GM12878 (cell line): Measurements from ENCODE around the gene IL36B.

Source experiments
- CHD4 ChIP-seq: fragments of 200-600 bp; sonication (generic); IDR thresholded peaks from 2 replicates; pipeline ENCODE4 v1.6.1; 2016; ENCODE audit warnings: mild to moderate bottlenecking
- EGR1 ChIP-seq, 2 experiments: IDR thresholded peaks; 1 replicate in 1 of 2; 2 replicates in 1 of 2; pipeline ENCODE4 v1.6.1; 2011 to 2012; ENCODE audit warnings: low read depth in 2 of 2, low read length in 2 of 2, borderline replicate concordance in 1 of 2, mild to moderate bottlenecking in 1 of 2, moderate library complexity in 1 of 2
- EP300 ChIP-seq, 2 experiments: fragments of 150-350 bp in 1 of 2; IDR thresholded peaks; 2 replicates each; pipeline ENCODE4 v1.6.1; 2011 to 2012; ENCODE audit warnings: low read depth in 2 of 2, low read length in 2 of 2, borderline replicate concordance in 1 of 2, improper control_type of control experiment in 1 of 2, inconsistent platforms in 1 of 2; ENCODE audit not compliant: control insufficient read depth in 1 of 2
- MXI1 ChIP-seq: fragments of 150-350 bp; IDR thresholded peaks from 2 replicates; pipeline ENCODE4 v1.6.1; 2011; ENCODE audit warnings: low read depth, mild to moderate bottlenecking, inconsistent platforms, low read length, improper control_type of control experiment
- NBN ChIP-seq: fragments of 450-650 bp; IDR thresholded peaks from 2 replicates; pipeline ENCODE4 v1.6.1; 2016
- NRF1 ChIP-seq: conservative IDR thresholded peaks from 2 replicates; pipeline ENCODE4 v1.6.1; 2011; ENCODE audit warnings: mild to moderate bottlenecking, low read depth, low read length, improper control_type of control experiment
- POLR2AphosphoS5 ChIP-seq: IDR thresholded peaks from 2 replicates; pipeline ENCODE4 v1.6.1; 2011; ENCODE audit warnings: mild to moderate bottlenecking, low read length, inconsistent platforms
- SMC3 ChIP-seq: IDR thresholded peaks from 2 replicates; pipeline ENCODE4 v1.6.1; 2011; ENCODE audit warnings: low read length, improper control_type of control experiment, borderline replicate concordance
- TAF1 ChIP-seq: IDR thresholded peaks from 2 replicates; pipeline ENCODE4 v1.6.1; 2011; ENCODE audit warnings: mild to moderate bottlenecking, low read depth, low read length, borderline replicate concordance
- TF ChIP-seq, protein P1 (sequence below): IDR thresholded peaks from 2 replicates; pipeline ENCODE4 v1.6.1; 2012; ENCODE audit warnings: low read length, inconsistent platforms
- TF ChIP-seq, protein P2 (sequence below): IDR thresholded peaks from 2 replicates; pipeline ENCODE4 v1.6.1; 2011; ENCODE audit warnings: low read depth, mild to moderate bottlenecking, low read length, moderate library complexity, borderline replicate concordance; ENCODE audit errors: extremely low read depth

DNA sequence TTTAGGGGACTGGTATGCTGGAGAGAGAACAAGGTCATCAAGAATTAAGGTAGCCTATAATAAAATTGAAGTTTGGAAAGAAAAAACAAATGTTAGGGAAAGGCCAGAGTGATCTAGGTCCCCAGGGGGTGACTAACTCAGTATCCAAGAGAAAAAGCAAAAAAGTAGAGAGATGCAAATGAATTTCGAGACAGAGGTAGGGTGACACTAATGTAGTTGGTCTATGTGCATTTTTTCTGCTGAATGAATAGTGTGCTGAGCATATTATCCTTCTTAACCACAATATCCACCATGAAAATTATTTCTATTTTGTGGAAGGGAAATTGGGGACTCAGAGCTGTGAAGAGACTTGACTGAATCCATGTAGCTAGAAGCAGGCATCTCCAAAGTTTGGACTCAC is 37.6 kb downstream of the IL36B start:
- TF ChIP-seq EP300 (IDR thresholded peaks at IDR 0.05; ENCODE audit: borderline replicate concordance in 1 of 2, control insufficient read depth in 1 of 2, low read depth in 2 of 2, low read length in 2 of 2) = no peak
- no peak for TF ChIP-seq SMC3
- TF ChIP-seq, protein P1, sequence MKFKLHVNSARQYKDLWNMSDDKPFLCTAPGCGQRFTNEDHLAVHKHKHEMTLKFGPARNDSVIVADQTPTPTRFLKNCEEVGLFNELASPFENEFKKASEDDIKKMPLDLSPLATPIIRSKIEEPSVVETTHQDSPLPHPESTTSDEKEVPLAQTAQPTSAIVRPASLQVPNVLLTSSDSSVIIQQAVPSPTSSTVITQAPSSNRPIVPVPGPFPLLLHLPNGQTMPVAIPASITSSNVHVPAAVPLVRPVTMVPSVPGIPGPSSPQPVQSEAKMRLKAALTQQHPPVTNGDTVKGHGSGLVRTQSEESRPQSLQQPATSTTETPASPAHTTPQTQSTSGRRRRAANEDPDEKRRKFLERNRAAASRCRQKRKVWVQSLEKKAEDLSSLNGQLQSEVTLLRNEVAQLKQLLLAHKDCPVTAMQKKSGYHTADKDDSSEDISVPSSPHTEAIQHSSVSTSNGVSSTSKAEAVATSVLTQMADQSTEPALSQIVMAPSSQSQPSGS = no peak
- TF ChIP-seq TAF1 = no peak
- no peak for TF ChIP-seq CHD4
- TF ChIP-seq NBN = no peak
- TF ChIP-seq EGR1 (IDR thresholded peaks at IDR 0.05; ENCODE audit: borderline replicate concordance in 1 of 2, low read depth in 2 of 2, low read length in 2 of 2) = no peak
- TF ChIP-seq MXI1 = no peak
- TF ChIP-seq POLR2AphosphoS5 = no peak
- TF ChIP-seq NRF1 = no peak
- TF ChIP-seq, protein P2, sequence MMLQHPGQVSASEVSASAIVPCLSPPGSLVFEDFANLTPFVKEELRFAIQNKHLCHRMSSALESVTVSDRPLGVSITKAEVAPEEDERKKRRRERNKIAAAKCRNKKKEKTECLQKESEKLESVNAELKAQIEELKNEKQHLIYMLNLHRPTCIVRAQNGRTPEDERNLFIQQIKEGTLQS = no peak
